DND-41 (cell line): ENCODE results near the gene C1orf198.

ENCODE experiments used
- EZH2 ChIP-seq: IDR thresholded peaks from 3 replicates; pipeline ENCODE4 v1.6.1; 2012; ENCODE audit warnings: borderline replicate concordance, low read depth, mild to moderate bottlenecking, moderate library complexity, low read length, inconsistent platforms; ENCODE audit not compliant: severe bottlenecking
- TF ChIP-seq, protein P1 (sequence below): IDR thresholded peaks from 2 replicates; pipeline ENCODE4 v1.5.1; 2012; ENCODE audit warnings: borderline replicate concordance, low read length, moderate library complexity, mild to moderate bottlenecking; ENCODE audit not compliant: poor library complexity, severe bottlenecking; ENCODE audit errors: extremely low read depth

DNA sequence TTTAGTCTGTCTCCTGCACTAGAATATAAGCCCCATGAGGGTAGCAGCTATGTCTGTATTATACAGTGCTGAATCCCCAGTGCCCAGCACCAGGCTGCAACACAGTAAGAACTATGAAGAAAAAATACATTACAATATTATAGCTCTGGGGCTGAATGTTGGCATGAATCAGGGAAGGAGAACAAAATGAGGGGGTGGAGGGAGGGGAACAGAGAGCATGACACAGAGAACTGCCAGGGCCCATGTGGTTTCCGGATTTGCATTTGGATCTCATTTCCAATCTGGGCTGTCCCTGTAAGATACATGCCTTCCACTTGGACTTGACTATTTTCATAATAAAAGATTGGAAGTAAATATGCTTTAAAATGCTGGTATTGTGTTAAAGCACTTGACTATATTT, 35.8 kb downstream of the C1orf198 start:
- TF ChIP-seq, protein P1, sequence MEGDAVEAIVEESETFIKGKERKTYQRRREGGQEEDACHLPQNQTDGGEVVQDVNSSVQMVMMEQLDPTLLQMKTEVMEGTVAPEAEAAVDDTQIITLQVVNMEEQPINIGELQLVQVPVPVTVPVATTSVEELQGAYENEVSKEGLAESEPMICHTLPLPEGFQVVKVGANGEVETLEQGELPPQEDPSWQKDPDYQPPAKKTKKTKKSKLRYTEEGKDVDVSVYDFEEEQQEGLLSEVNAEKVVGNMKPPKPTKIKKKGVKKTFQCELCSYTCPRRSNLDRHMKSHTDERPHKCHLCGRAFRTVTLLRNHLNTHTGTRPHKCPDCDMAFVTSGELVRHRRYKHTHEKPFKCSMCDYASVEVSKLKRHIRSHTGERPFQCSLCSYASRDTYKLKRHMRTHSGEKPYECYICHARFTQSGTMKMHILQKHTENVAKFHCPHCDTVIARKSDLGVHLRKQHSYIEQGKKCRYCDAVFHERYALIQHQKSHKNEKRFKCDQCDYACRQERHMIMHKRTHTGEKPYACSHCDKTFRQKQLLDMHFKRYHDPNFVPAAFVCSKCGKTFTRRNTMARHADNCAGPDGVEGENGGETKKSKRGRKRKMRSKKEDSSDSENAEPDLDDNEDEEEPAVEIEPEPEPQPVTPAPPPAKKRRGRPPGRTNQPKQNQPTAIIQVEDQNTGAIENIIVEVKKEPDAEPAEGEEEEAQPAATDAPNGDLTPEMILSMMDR = no peak
- no peak for TF ChIP-seq EZH2
